Bone marrow (tissue), 2 donors: Measurements from ENCODE around the gene C14orf93.
"Not testable (repeated sequence)": the region's sequence is repeated elsewhere in the genome, so short reads cannot be mapped to it uniquely, and the experiment has no call there.

Experiments
- DNase-seq, 2 donors: peaks; one replicate each; lab custom pipeline; 2025; lab: John Stamatoyannopoulos, UW

Gene C14orf93

GRCh38 chr14:23020143-23021128 lies 10.5 kb upstream of the C14orf93 start:
- no peak for DNase-seq

DNA sequence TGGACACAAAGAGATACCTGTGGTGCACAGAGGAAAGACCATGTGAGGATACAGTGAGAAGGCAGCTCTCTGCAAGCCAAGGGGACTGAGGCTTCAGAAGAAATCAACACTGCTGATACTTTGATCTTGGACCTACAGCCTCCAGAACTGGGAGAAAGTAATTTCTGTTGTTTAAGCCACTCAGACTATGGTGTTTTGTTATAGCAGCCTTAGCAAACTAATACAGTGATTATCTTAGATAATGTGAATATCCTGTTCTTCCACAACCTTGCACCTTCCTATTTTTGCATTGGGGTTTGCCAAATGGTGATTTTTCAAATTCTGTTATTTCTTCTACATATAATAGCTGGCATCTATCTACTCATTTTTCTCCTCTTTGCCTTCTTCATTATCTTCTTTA lies 8.2 kb upstream of the C14orf93 start:
- no peak for DNase-seq

- DNase-seq = no peak
Observed at GRCh38 chr14:23017091-23017490, 7.1 kb upstream of the C14orf93 start.

DNA sequence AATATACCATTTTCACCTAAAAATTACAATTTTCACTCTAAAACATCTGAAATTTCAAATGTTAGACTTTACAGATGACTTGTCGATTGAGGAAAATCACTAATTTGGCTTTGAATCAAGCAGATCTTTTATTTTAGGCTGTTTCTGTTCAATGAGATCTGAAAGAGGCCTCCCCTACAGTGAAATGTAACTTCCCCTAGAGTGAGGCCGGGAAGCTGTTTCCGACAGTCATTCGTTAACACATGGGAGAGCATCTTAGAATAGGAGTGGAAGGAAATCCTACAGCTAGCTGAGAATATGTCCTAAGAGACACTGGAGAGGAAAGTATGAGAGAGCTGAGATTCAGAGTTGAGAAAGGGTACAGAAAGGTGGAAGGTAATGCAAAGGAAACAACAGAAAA lies 5.7 kb upstream of the C14orf93 start:
- DNase-seq = no peak

DNA sequence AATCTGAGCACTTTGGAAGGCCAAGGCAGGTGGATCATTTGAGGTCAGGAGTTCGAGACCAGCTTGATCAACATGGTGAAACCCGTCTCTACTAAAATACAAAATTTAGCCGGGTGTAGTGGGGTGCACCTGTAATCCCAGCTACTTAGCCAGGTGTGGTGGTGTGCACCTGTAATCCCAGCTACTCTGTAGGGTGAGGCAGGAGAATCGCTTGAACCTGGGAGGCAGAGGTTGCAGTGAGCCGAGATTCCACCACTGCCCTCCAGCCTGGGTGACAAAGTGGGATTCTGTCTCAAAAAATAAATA lies 3.8 kb upstream of the C14orf93 start:
- DNase-seq = not testable (repeated sequence)

- no peak for DNase-seq
Observed at GRCh38 chr14:23013054-23013748, 3.3 kb upstream of the C14orf93 start.

GRCh38 chr14:23009483-23009938 lies 432 bp downstream of the C14orf93 start:
- DNase-seq = no peak

DNA sequence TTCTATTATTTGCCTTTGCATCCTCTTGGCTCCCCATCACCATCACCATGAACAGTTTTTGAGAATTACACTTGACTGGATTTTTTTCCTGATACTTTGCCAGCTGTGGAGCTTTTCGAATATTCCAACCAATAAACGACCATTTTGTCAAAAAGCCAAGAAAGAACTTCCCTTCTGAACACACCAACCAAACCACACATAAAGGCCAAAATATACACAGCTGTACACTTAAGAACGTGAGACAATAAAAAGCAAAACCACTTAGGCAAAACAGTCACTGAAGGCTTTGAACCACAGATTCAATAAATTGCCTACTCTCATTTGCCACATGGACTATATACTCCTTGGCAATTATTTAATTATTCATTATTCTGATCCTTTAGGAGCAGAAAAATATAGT lies 1.1 kb downstream of the C14orf93 start:
- no peak for DNase-seq

DNA sequence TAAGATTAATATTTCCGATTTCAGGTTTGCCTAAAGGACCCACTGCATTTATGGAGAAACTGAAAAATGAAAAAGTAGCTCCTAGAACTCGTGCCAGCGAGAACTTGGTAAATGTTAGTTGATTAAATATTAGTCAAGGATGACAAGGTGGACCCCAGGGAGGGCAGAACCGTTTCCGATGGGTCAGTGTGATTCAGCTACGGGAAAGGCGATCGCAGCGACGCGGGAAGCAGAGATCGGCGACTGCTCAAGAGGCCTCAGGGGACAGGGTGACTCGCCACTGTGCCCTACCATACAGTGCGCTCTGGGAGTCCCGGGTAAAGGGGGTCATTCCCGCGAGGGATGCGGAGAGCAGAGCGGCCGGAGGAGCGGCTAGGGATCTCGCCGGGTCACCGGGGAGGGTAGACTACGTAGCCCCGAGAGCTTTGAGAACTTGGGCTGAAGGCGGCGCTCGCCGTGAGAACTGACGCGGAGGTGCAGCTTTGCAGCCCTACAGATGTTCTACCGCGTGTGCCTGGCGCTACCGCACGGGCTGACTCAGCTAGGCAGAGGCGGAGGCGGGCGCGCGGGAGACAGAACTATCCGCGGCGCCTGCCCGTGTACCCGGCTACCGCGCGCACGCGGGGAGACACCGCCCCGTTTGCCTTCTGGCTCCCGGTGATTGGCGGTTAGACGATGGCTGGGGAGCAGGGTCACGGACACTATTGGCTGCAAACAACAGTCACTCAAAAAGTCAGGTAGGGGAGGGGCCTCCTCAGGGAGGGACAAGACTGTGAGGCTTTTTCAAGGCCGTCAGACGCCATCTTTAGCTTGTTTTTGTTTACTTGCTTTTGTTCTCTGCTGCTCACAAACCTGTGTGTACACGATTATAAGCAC lies 3.2 kb downstream of the C14orf93 start:
- DNase-seq = peak; percentile 77 to 99

DNA sequence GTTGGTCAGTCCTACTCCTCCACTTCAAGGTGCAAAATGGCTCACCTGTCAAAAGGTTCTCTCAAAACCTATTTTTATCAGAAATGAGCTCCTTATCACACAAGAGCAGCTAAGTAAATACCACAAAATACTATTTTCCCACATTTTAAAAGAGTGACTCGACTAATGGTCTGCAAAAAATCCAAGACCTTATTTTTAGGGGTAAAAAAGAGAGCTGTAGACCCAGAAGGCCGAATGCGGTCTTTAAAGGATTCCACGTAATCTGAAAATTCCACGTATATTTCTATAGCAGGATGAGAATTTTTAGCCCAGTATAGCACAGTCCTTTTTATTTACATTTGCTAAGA lies 3.8 kb downstream of the C14orf93 start:
- no peak for DNase-seq

- no peak for DNase-seq
Observed at GRCh38 chr14:23005451-23006187, 4.3 kb downstream of the C14orf93 start.

- not testable (repeated sequence) for DNase-seq
Observed at GRCh38 chr14:23004274-23004673, 5.7 kb downstream of the C14orf93 start.

DNA sequence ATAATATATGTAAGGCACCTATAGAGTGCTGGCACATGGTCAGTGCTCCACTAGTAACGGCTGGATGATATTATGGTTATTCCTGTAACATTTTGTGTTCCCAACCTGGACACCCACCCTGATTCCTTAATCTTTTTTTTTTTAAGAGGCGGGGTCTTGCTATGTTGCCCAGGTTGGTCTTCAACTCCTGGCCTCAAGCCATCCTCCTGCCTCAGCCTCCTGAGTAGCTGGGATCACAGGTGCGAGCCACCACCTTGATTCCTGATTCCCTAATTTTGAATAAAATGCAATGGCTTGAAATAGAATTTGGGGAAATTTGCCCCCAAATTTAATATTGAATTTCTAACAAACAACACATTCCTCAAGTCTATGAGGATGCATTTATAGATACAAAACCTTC lies 7.4 kb downstream of the C14orf93 start:
- no peak for DNase-seq

GRCh38 chr14:23000860-23001259 lies 9.1 kb downstream of the C14orf93 start:
- DNase-seq = no peak

DNA sequence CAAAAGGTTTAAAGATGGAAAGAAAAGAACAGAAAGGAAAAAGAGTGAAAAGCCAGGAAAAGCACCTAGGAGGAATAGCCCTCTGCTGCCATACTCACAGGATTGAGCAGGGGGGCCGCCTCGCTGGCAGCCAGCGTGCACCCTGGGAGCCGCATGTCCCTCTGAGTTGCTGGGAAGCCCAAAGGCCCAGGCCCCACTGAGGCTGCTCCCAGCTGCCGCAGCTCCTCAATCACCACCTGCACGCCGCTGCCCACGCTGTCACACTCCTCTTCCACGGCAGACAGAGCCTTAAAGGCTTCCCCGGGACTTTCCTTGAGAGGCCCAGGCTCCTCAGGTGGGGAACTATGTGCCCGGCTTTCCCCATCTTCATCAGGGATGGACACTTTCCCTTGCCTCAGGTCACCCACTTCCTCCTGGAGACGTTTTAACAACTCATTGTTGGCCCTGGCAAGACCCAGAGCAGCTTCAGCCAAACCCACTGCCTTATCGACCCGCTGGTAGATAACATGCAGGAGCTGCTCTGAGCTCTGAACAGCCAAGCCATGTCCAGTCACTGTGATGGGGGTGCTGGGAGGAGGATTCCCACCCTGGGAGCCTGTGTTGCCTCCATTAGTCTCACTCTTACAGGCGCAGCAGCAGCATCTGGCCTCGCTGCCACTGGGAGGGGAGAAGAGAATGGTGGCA lies 11.5 kb downstream of the C14orf93 start:
- no peak for DNase-seq

DNA sequence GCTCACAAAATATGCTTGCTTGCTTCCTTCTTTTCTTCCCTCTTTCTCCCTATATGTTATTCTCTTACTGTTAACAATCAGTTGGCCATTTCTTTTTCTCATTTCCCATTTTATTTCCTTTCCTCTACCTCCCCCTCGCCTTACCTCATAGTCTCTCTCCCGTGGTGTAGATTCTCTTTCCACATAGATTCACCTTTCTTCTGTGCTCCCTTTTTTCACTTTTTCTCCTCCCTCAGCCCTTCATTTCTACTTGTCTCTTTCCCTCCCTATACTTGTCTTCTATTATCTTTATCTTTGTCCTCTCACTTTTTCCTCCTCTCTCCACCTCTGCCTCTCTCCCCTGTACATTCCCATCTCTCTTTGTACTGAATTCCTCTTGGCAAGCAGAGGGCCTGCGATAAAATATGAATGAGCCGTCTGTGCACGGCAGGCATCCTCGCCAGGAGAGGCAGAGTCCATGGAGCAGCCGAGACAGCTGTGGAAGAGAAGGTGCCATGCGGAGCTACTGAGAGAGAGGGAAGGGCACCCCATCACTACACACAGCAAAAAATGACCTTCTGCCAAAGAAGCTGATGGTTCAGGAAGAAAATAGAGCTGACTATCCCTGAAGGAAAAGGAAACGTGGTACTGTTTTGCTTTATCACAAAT lies 12.1 kb downstream of the C14orf93 start:
- DNase-seq = no peak

DNA sequence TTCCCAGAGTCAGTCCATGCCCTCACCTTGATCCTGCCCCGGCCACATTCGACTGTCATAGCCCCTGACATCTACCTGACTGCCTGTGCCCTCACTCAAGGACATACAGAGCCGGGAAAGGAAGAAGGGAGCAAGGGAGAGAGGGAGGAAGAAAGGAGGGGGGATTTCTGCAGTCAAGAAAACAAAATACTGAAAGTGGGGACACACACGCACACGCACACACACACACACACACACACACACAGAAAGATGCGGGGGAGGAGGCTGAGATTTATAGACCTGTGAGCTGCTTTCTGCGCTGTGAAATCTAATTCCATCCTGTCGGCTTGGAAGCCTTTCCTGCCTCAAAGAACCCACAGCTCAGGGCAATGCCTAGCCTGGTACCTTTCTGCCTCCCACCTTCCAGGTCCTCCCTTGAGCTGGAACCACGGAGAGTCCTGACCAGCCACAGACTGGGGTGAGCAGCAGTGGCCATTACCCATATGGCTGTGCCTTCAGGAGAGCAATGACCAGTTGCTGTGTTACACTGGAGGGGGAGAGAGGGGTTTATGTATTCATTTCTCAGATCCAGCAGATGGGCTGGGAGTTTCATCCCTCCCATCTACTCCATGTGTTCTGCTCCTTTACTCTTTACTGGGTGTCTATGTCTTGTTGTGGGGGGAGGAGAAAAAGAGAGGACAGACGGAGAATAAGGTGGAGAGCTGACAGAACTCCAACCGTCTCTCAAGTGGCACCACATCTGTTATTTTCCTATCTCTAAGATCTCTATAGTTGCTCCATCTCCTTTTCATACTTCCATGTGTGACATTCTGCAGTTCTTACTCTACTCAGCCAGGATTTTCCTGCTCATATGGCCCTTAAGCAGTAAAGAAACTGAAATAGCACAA lies 12.9 kb downstream of the C14orf93 start:
- DNase-seq = no peak

DNA sequence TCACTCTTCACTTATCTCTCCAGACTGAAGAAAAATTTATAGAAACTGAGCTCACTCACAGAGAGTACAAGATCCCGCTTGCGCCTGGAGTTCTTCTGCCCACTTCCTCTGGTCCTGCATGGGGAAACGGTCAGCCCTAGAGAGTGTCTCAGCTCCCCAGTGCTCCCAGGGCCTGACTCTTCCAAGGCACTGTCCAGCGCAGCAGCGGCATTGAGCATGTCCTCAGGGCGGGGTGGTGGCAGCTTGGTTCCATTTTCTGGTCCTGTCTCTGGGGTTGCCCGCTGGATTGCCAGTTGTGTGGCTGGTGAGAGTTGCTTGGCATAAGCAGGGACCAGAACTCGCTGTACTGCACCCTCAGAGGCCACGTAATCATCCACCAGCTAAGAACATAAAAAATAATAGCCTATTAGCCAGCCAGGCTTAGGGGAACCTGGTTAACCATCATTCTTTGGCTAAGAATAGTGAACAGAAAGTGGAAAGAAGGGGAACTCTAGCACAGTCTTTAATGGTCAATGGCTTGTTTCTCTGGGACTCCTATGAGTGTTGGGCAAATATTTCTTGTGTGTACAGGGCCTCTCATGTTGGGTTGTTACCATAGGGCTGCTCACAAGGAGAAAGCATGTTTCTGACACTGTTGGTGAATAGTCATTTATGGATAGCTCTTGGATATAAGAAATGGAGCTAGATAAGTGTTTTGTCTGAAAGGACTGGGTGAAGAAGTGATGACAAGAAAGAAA lies 13.9 kb downstream of the C14orf93 start:
- DNase-seq = no peak

DNA sequence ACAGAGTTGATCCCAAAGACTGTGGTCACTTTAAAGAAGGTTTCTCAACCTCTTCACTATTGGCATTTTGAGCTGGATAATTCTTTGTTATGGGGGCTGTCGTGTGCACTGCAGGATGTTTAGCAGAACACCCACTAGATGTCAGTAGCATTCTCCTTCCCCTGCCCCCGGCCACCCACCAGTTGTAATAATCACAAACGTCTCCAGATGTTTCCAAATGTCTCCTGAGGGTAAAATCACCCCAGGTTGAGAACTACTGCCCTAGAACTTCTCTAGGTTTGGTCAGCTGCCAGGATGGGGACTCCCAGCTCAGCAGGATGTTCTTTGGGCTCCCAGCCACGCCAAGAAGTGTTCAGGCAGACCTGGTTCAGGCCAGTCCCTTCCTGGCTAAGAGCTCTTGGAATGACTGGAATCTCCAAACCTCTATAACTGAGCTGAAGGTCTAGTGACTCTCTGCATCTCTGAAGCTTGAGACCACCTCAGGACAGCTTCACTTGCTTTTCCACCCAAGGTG lies 15.1 kb downstream of the C14orf93 start:
- peak in 1 of 2 donors; percentile 20 for DNase-seq
